ENCODE data around the gene THRB.
A peak's percentile ranks its signal among the peaks of the same experiment; 100 is the strongest.

Gene THRB

DNA sequence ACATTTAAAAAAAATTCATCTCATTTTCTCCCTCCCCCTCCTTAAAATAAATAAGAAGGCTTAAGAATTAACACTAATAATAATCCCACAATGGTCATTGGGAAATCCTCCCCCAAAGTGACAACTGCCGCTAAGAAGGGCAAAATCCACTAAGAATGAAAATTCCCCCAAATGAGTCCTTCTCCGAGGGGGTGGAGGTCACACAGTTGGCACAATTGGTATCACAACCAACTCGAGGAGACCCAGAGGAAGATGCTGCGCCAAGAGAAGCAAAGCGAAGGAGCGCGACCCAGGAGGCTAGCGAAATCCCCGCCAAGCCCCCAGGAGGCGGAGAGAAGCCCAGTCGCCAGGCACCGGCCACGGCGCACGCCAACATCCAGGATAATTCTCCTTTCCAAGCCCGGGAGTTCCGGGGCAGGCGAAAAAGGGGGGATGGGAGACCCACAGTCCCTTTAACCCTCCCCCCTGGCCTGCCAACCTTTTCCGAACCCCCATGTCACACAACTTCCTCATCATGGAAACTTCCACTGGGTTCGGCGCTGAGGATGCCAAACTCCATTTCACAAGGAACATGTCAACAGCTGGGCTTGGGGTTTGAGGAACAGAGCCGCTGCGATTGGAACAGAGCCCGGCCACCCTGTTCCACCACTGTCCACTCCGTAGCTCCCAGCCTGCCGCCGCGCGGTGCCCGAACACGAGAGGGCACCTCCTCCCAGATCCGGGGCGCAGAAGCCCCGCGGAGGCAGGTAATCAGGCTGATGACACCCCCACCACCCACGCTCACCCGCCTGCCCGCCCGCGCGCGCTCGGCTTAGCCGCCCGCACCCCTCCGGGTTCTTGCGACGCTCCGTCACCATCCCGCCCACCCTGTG is 668 bp downstream of the THRB start:
- H3K4me3 ChIP-seq (ENCODE audit: low read length): peak overlapping the region; percentile 72
- peak; percentile 45 for DNase-seq (ENCODE audit: low read depth)
- TF ChIP-seq, protein P1, sequence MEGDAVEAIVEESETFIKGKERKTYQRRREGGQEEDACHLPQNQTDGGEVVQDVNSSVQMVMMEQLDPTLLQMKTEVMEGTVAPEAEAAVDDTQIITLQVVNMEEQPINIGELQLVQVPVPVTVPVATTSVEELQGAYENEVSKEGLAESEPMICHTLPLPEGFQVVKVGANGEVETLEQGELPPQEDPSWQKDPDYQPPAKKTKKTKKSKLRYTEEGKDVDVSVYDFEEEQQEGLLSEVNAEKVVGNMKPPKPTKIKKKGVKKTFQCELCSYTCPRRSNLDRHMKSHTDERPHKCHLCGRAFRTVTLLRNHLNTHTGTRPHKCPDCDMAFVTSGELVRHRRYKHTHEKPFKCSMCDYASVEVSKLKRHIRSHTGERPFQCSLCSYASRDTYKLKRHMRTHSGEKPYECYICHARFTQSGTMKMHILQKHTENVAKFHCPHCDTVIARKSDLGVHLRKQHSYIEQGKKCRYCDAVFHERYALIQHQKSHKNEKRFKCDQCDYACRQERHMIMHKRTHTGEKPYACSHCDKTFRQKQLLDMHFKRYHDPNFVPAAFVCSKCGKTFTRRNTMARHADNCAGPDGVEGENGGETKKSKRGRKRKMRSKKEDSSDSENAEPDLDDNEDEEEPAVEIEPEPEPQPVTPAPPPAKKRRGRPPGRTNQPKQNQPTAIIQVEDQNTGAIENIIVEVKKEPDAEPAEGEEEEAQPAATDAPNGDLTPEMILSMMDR (IDR thresholded peaks at IDR 0.05; ENCODE audit: insufficient read depth, low read depth, low read length, missing control alignments): peak; percentile 1

DNA sequence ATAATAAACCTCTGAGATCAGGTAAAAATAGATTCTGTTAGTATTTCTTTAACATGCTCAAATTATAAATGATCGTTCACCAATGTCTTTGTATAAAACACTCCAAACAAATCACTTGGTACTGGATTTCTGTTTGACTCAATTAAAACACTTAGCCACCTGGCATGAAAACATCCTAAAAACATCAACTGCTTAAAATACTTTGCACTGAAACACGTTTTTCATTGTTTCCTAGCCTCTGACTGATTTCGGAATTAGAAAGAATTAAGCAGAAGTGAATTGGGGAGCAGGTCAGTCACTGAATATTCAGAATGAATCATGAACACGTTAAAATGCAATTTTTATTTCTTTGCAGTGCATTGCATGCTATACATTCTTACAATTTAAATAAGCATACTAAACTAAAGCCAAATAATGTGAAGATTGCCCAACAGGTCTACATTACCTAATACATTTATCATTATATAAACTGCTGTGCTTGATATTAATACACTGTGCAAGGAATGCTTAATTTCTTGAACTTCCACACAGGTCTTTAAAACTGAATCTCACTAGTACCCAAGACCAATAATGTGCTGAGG is 1.6 kb downstream of the THRB start:
- DNase-seq (ENCODE audit: low read depth): peak; percentile 52
- TF ChIP-seq, protein P1 (IDR thresholded peaks at IDR 0.05; ENCODE audit: insufficient read depth, low read depth, low read length, missing control alignments): no peak
- peak overlapping the region; percentile 72 for H3K4me3 ChIP-seq (ENCODE audit: low read length)

DNA sequence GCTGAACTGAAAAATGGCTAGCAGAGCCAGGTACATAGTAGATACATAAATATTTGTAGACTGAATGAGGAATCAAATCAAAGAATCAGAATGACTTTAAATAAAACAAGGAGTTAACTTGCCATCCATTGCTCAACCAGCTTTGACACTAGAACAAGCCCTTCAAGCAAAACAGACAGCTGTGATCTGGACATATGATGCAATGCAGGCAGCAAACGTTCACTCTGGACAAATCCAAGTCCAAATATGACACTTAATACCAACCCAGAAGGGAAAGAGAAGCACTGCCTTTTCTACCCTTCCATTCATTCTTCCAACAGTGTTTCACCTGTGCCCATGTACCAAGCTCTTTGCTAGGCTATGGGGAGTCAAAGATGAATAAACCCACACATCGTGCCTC is 4.5 kb downstream of the THRB start:
- TF ChIP-seq, protein P1 (IDR thresholded peaks at IDR 0.05; ENCODE audit: insufficient read depth, low read depth, low read length, missing control alignments): no peak
- DNase-seq (ENCODE audit: low read depth): peak; percentile 69

GRCh38 chr3:24487325-24488262 is 7.1 kb downstream of the THRB start:
- H3K4me3 ChIP-seq (ENCODE audit: low read length): no peak overlapping the region
- DNase-seq (ENCODE audit: low read depth): peak; percentile 86
- TF ChIP-seq, protein P1 (IDR thresholded peaks at IDR 0.05; ENCODE audit: insufficient read depth, low read depth, low read length, missing control alignments): no peak

More for the DNA sequence above, 4.5 kb downstream of the THRB start:
- H3K4me3 ChIP-seq (ENCODE audit: low read length): no peak overlapping the region

GRCh38 chr3:24485511-24485910 is 9.1 kb downstream of the THRB start:
- TF ChIP-seq, protein P1 (IDR thresholded peaks at IDR 0.05; ENCODE audit: insufficient read depth, low read depth, low read length, missing control alignments): no peak
- H3K4me3 ChIP-seq (ENCODE audit: low read length): no peak overlapping the region
- DNase-seq (ENCODE audit: low read depth): no peak

DNA sequence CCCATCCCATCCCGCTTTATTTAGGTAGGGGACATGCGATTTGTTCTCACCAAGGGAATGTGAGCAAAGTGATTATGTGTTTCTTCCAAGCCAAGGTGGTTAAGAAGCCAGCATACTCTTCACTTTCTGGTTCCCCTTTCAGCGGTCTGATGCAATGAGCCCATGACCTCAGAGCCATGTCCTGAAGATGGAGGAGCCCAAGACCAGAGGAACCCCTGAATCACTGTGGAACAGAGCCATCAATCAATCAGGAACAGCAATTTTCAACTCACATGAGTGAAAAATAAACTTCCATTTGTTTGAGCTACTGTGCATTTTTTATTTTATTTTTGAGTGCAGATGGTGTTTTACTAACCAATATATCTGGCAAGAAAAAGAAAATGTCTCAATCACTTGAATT is 10.8 kb downstream of the THRB start:
- TF ChIP-seq, protein P1 (IDR thresholded peaks at IDR 0.05; ENCODE audit: insufficient read depth, low read depth, low read length, missing control alignments): no peak

More for the DNA sequence above, 10.8 kb downstream of the THRB start:
- H3K4me3 ChIP-seq (ENCODE audit: low read length): no peak overlapping the region
- DNase-seq (ENCODE audit: low read depth): no peak
